HFF-Myc (cell line): ENCODE measurements around the gene PARP6.
A peak's percentile ranks its signal among the peaks of the same experiment; 100 is the strongest.
"Not testable (repeated sequence)": the region's sequence is repeated elsewhere in the genome, so short reads cannot be mapped to it uniquely, and the experiment has no call there.

ENCODE experiments used
- DNase-seq: peaks from one replicate; pipeline ENCODE4 v3.0.0-alpha.2; 2011; ENCODE audit warnings: low read depth; ENCODE audit errors: extremely low read depth
- H3K4me3 ChIP-seq: replicated peaks from 2 replicates; pipeline ENCODE4 v1.5.1; 2011; ENCODE audit warnings: low read depth, mild to moderate bottlenecking, control low read depth, low read length
- TF ChIP-seq, protein P1 (sequence below): IDR thresholded peaks from 2 replicates; pipeline ENCODE4 v1.5.1; 2012; ENCODE audit warnings: mild to moderate bottlenecking, low read depth, low read length, control low read depth; ENCODE audit errors: missing control alignments

The PARP6 gene

GRCh38 chr15:72280751-72281150, 8.4 kb upstream of the PARP6 start:
- TF ChIP-seq, protein P1, sequence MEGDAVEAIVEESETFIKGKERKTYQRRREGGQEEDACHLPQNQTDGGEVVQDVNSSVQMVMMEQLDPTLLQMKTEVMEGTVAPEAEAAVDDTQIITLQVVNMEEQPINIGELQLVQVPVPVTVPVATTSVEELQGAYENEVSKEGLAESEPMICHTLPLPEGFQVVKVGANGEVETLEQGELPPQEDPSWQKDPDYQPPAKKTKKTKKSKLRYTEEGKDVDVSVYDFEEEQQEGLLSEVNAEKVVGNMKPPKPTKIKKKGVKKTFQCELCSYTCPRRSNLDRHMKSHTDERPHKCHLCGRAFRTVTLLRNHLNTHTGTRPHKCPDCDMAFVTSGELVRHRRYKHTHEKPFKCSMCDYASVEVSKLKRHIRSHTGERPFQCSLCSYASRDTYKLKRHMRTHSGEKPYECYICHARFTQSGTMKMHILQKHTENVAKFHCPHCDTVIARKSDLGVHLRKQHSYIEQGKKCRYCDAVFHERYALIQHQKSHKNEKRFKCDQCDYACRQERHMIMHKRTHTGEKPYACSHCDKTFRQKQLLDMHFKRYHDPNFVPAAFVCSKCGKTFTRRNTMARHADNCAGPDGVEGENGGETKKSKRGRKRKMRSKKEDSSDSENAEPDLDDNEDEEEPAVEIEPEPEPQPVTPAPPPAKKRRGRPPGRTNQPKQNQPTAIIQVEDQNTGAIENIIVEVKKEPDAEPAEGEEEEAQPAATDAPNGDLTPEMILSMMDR: no peak
- H3K4me3 ChIP-seq: no peak overlapping the region
- no peak for DNase-seq

GRCh38 chr15:72278737-72279136, 6.4 kb upstream of the PARP6 start:
- no peak overlapping the region for H3K4me3 ChIP-seq
- no peak for DNase-seq
- TF ChIP-seq, protein P1: no peak

DNA sequence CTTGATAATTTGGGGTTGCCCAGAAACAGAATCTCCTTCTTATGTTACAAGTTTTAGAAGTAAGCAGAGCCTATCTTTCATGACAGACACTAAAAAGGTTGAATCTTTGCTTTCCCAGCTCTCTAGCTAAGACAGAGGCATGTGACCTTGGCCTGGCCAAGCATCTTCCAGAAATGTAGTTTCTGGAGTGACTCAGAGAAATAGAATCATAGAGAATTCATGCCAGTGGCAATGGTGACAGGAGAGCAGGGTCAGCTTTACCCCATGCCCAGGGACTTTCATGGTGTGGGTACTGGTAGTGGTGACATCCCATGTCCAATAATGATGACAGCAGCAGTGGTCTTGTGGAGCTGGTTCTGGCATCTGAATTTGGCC, 4.0 kb upstream of the PARP6 start:
- TF ChIP-seq, protein P1: no peak
- H3K4me3 ChIP-seq: no peak overlapping the region
- no peak for DNase-seq

DNA sequence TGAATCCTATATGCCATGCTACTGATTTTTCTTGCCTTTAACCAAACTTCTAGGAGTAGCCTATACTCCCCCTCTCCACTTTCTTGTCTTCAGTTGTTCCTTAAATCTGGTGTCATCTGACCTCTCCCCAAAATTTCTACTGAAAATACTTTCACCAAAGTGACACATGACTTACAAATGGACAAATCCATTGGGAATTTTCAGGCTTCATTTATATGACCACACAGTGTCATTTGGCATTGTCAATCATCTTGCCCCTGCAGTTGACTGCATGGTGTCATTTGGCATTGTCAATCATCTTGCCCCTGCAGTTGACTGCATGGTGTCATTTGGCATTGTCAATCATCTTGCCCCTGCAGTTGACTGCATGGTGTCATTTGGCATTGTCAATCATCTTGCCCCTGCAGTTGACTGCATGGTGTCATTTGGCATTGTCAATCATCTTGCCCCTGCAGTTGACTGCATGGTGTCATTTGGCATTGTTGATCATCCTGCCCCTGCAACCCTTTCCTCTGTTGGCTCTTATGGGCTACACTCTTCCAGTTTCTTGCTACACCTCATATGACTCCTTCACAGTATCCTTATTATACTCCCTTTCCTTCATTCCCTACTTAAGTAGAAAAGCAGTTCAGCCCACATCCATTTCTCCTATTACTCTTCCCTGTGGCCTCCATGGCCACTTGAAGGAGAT, 3.4 kb upstream of the PARP6 start:
- H3K4me3 ChIP-seq, DNase-seq: not testable (repeated sequence)

DNA sequence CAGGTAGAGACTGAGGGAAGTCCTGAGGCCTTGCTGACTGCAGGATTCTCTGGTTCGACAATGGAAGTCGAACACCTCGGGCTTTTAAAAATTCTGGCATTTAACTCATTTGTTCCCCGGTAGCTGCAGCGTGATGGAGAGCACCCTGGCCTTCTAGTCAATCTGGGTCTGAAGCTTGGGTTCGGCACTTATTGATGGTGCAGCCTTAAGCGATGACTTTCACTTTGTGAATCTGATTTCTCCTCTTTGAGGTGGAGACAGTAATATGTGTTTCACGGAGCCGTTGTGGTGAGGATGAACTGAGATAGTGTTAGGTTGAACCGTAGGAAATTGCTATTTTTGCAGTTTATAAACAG, 621 bp upstream of the PARP6 start:
- peak overlapping the region; percentile 76 for H3K4me3 ChIP-seq
- TF ChIP-seq, protein P1: no peak
- no peak for DNase-seq

DNA sequence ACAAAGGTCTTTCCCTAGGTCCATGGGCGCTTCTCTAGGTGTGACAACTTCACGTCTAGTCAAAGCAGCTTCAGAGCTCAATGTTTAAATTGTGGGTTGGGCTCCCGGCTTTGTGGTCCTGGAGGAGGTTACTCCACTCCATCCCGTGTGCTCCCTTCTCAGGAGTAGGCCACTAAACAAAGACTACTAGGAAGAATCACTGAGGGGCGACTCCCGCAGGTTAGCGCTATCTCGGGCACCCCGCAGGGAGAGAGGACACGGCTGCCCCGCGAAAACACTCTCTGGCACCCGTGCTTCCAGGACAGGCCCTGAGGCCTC, 500 bp downstream of the PARP6 start:
- no peak for DNase-seq
- H3K4me3 ChIP-seq: peak overlapping the region; percentile 76
- TF ChIP-seq, protein P1: no peak

DNA sequence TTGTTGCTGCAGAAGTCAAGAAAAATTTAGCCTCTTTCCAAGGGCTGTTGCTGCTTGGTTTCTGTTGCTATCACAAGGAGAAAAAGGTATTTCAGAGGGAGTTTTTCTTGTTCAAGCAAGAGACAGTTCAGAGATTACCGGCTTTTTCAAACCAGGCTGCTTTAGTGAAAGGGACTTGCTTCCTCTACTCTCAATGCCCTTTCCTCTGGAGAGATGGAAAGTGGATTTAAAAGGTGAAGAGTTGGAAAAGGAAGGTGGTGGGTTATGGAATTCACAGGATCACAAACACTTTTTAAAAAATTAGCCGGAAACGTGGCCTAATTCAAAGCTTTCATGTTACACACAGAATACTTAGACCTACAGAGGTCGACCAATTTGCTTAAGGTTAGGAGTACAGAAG, 1.1 kb downstream of the PARP6 start:
- no peak for DNase-seq
- peak overlapping the region; percentile 76 for H3K4me3 ChIP-seq
- TF ChIP-seq, protein P1: no peak
